Measurements from ENCODE around the gene FAM221B.

Gene FAM221B

DNA sequence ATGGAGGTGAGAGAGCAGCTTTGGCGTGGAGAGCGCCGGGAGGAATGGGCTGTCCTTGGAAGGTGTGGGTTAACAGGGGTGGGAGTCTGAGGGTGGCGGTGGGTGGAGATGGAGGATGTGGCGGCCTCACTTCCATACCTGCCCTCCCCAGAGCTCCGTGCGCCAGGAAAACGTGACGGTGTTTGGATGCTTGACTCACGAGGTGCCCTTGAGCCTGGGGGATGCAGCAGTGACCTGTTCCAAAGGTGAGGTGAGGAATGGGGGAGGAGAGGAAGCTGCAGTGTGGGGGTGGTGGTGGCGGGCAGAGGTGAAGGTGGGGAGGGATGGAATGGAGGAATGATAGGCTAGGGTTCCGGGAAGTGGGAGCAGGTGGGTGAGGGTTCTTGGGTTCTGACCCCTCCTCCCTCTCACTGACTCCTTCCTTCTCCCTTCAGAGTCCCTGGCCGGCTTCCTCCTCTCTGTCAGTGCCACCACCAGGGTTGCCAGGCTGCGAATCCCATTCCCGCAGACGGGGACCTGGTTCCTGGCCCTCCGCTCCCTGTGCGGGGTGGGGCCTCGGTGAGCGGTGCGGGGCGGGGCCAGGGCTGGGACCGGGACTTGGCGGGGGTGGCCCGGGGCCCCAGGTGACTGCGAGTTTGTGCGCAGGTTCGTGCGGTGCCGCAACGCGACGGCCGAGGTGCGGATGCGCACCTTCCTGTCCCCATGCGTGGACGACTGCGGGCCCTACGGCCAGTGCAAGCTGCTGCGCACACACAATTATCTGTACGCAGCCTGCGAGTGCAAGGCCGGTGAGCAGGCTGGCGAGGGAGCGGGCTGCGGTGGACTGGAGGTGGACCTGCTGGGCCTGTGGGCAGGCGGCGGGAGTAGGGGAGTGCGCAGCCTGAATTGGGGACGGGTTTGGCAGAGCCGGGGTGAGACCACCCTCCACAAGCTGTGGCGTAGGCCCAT is 17.6 kb upstream of the FAM221B start:
- DNase-seq = no peak

GRCh38 chr9:35844628-35845270 is 16.2 kb upstream of the FAM221B start:
- no peak for DNase-seq

DNA sequence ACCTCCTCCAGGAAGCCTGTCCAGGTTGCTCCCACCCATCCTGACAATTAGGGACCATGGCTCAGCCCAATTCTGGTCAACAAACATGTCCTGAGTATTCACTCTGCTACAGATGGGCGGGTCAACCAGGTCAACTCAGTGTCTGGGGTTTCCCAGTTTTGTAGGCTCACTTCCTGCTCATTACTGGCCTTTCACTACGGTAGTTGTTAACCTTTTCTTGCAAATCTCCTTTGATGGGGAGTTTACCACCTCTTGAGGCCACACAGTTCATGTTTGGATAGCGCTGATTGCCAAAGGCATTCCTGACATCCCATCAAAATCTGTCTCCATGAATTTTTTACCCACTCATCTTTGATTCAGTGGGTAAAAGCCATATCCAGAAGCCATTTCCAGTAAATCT is 14.3 kb upstream of the FAM221B start:
- no peak for DNase-seq

DNA sequence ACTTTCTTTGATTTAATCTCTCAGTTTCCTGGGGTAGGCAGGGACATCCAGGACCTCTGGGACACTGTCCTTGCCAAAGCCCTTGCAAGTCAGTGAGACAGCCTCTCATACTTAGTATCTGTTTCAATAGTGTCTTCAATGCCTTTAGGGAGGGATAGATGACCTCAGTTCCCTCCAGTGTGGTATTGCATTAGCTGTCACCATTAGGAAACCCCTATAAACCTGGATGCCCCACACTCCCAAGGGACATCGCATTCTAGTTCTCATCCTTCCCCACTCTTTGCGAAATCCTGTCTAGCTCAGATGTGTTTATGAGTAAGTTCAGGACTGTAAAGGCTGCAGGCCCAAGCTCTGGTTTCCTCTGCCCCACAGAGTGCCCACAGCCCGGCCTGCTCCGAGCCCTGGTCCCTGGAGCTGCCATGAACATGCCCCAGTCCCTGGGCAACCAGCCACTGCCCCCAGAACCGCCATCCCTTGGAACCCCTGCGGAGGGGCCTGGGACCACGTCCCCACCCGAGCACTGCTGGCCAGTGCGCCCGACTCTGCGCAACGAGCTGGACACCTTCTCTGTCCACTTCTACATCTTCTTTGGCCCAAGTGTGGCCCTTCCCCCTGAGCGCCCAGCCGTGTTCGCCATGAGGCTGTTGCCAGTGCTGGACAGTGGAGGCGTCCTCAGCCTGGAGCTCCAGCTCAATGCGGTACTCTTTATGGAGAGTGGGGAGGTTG is 13.7 kb upstream of the FAM221B start:
- no peak for DNase-seq

GRCh38 chr9:35841645-35841900 is 13.0 kb upstream of the FAM221B start:
- no peak for DNase-seq

DNA sequence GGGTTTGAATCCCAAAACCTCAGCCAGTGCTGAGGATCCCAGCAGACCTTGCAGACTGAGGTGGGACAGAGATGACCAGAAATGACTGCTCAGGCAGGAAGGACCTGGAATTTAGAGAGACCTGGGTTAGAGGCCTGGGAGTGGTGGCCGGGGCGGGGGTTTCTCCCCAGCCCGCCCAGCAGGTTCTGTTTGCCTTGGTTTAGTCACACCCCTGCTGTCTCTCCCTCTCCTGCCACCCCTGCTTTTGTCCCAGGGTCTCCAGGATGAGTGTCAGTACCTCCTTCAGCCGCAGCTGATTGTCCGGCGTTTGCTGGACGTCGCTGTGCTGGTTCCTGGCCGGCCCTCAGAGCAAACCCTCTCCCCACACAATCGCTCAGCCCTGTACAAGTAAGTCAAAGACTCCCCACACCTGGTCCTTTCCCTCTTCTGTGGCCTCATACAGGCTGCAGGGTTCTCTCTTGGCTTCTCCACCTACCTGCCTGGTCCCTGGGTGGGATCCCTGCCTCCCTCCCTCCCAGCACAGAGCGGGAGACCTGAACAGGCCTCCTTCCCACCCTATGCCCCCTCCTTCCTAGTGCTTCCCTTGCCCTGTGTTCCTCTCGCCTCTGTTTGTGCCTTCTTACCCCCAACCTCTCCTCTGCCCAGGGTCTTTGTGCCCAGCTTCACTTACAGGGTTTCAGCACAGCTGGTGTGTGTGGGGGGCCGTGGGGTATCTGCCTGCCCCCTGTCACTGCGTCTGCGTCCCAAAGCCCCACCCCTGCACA is 12.5 kb upstream of the FAM221B start:
- DNase-seq = no peak

- DNase-seq = no peak
Observed at GRCh38 chr9:35839926-35840325, 11.4 kb upstream of the FAM221B start.

- no peak for DNase-seq
Observed at GRCh38 chr9:35836595-35836994, 8.1 kb upstream of the FAM221B start.

GRCh38 chr9:35835766-35836165 is 7.2 kb upstream of the FAM221B start:
- no peak for DNase-seq

GRCh38 chr9:35835216-35835632 is 6.7 kb upstream of the FAM221B start:
- no peak for DNase-seq

- DNase-seq = no peak
Observed at GRCh38 chr9:35834260-35835215, 6.0 kb upstream of the FAM221B start.

DNA sequence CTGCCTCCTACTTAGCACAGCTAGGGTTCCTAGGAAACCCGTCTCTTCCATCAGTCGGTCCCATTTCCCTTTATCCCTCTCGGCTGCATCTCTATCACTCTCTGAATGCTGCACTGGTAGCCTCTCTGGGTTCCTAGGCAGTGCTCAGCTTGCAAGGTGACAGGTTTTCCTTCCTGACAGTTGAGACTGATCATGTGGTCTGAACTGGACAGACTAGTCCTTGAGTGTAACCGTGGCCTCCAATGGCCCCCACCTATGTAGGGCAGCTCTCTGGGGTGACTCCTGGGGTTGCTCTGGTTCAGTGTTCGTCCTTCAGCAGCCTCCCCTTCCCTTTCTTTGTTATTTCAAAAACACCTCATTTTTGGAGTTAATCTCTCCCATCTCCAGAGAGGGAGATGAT is 4.3 kb upstream of the FAM221B start:
- no peak for DNase-seq

DNA sequence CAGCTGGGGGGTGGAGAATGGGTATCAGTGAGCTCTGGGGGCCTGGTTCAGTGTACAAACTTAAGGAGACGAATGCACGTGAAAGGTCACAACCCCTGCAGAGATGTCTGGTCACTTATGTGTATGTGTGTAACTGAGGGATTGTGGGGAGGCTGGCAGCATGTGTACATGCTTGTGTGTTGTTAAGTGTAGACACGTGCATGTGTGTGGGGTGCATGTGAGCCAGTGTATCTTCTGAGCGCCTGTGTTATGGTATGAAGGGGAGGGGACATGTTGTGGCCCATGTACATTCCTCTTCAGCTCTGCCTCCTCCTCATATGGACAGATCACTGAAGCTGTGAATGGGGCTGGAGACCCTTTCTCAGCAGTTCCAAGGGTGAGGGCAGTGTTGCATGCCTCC is 2.5 kb upstream of the FAM221B start:
- DNase-seq = no peak

GRCh38 chr9:35829764-35830096 is 1.2 kb upstream of the FAM221B start:
- no peak for DNase-seq

DNA sequence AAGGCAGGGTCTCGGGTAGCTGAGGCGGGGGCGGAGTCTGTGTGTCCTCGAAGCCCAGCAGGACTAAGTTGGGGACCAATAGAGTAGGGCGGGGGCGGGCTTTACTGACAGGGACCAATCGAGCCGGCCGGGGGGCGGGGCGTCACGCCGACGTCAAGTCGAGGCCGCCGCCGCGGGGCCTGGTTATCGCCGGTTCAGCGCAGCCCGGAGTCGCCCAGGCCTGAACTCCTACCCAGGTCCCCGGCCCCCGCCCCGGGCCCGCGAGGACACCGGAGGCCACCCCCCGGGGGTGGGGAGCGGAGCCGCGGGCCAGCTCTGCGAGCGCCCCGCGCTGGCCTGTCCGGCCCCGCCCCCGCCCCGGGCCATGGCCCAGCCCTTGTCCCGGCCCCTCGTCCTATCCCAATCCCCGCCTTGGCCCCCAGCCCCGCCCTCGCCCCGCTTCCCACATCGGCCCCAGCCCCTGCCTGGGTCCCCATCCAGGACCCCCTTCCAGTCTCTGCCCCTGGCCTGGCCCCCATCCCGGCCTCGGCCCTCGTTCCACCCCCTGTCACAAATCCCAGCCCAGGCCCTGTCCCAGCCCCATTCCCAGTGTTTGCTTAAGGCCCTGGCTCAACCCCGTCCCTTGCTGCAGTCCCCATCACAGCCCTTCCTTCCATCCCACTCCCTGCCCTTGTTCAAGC is 692 bp upstream of the FAM221B start, which contains the start of gene TMEM8B:
Gene TMEM8B (plus strand): TSS at position 145 of the 680 bp plus-strand sequence. CDS start 220 bp downstream, at position 365.
- DNase-seq = peak; percentile 93 to 96

DNA sequence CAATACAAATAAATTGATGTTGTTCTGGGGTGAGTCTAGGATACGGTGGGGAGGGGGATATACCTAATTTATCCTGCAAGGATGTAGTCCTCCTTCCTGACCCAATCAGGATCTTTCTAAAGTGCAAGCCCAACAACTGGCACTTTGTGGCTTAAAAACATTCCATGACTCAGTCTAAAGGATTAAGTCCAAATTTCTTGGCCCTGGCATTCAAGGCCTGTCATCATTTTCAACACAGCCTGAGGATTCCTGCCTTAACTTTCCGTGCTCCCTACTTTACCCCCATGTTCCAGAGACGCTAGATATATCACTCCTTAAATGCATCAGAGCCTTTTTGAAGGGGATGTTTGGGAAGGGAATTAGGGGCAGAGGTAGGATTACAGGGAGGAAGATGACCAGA is 1.0 kb downstream of the FAM221B start:
- no peak for DNase-seq

GRCh38 chr9:35826071-35826701 is 2.3 kb downstream of the FAM221B start:
- no peak for DNase-seq

DNA sequence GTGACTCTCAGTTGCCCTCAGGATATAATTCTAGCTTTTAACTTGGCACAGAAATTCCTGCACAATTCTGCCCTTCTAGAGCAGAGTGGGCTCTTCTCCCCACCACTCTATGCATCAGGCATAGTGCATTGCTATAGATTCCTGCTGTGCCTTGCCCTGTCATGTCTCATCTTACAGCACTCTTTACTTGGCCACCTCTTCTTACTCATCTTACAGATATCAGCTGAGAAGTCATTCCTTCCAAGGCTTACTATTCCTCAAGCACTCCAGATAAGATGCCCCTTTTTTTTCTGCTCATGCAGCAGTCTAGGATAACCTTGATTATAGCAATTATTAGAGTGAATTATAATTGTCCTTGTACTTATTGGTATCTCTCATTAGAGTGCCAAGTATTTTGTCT is 5.6 kb downstream of the FAM221B start:
- DNase-seq = no peak

- no peak for DNase-seq
Observed at GRCh38 chr9:35820076-35820475, 8.5 kb downstream of the FAM221B start.

DNA sequence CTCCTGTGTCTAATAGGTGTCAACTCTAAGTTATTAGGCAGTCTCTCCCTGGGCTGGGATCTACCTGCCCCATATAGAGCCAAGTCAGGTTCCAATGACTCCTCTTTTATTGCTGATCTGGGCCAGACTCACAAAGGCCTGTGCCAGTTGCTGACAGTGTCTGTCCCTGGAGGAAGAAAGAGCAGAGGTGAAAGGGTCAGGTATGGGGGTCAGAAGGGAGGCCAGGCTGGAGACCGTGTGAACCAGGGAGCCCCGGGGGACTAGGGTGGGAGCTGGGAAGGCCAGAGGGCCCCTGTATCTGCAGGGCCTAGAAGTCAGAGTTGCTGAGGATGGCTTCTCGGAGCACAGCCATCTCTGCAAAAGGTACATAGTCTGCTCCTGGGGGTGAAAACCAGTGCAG is 10.2 kb downstream of the FAM221B start:
- DNase-seq = no peak

- no peak for DNase-seq
Observed at GRCh38 chr9:35816708-35817107, 11.8 kb downstream of the FAM221B start.
